ENCODE data around the gene NXT1.

NXT1 gene

DNA sequence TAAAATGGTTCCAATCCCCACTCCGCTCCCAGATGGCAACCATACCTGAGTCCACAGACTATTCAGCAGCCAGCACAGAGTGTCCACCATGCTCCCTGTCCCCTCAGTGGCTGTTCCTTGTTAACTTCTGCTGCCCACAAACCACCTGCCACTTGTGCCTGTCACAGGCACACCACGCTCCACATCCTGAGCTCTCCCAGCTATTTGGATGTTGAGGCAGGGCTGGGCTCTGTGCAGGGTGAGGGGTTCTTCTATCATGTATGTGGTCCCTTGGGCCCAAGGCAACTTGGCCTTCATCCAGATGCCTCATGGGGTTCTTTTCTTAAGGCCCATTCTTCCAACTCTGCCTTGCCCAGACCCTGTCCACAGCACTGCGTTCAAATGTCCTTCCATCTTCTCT is 34.0 kb upstream of the NXT1 start:
- no peaks in the 10 kb centered on the region for H3K36me3 Mint-ChIP-seq
- H3K4me1 Mint-ChIP-seq = no peaks in the 10 kb centered on the region
- no peak overlapping the region for H3K4me3 Mint-ChIP-seq
- H3K27ac Mint-ChIP-seq = no peak overlapping the region
- DNase-seq (ENCODE audit: low spot score in 2 of 2) = no peak
- H3K9me3 Mint-ChIP-seq = no peaks in the 10 kb centered on the region
- ATAC-seq = peak; percentile 13

DNA sequence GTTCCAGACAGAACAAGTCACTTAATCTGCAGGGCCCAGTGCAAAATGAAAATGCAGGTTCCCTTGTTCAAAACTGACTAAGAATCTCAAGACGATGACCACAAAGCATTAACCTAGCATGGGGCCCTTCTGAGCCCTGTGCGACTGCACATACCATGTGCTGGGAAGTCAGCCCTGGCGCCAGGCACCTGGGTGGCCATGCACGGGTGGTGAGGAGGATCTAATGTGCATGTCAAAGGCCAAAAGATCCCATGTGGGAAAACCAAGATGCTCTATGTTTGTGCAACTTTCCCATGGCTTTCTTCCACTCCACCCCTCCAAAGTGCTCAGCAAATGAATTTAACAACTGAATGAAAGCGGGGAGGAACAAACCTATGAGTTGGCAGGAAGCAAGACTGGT is 33.5 kb upstream of the NXT1 start:
- H3K9me3 Mint-ChIP-seq = no peaks in the 10 kb centered on the region
- H3K4me1 Mint-ChIP-seq = no peaks in the 10 kb centered on the region
- H3K4me3 Mint-ChIP-seq = no peak overlapping the region
- no peaks in the 10 kb centered on the region for H3K36me3 Mint-ChIP-seq
- DNase-seq (ENCODE audit: low spot score in 2 of 2) = no peak
- no peak overlapping the region for H3K27ac Mint-ChIP-seq
- peak; percentile 16 for ATAC-seq

DNA sequence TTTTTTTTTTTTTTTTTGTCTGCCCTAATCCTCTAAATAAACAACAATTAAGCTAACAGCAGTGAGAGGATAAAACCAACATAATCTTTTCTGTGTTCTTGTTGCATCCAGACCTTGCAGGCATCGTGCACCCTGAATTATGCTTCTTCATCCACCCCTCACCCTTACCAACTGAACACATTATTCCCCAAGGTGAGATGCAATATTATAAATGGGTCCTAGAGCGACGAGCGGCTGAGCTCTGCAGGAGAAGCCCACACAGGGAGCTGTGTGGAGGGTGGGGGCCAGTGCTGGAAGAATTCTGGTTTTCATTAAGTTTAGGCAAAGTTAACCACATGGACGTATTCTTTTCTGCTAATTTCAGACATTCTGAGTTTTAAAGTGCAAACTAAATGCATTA is 32.2 kb upstream of the NXT1 start:
- no peak overlapping the region for H3K27ac Mint-ChIP-seq
- no peak overlapping the region for H3K4me3 Mint-ChIP-seq
- H3K4me1 Mint-ChIP-seq = no peaks in the 10 kb centered on the region
- DNase-seq (ENCODE audit: low spot score in 2 of 2) = no peak
- no peak for ATAC-seq
- H3K9me3 Mint-ChIP-seq = no peaks in the 10 kb centered on the region
- H3K36me3 Mint-ChIP-seq = no peaks in the 10 kb centered on the region

GRCh38 chr20:23320317-23320716 is 30.3 kb upstream of the NXT1 start:
- Mint-ChIP-seq H3K36me3 (no peaks in the 10 kb centered on the region), H3K4me1 (no peaks in the 10 kb centered on the region), H3K27ac (no peak overlapping the region), H3K9me3 (no peaks in the 10 kb centered on the region), H3K4me3 (no peak overlapping the region)
- DNase-seq (ENCODE audit: low spot score in 2 of 2) (no peak), ATAC-seq (no peak)

DNA sequence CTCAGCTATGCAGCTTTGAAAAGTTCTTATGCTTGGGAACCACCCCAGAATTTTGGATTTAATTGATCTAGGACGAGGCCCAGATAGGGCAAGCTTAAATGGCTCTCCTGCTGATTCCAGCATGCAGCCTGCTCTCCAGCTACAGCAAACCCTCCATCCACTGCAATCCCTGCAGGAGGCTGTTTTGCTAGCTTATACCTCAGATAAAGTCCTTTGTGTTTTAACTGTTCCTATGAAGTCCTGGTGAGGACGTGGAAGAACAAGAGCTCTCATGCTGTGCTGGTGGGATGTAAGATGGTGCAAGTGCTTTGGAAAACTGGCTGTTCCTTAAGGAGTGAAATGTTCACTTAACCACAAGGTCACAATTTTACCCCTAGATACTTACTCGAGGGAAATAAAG is 25.5 kb upstream of the NXT1 start:
- no peak for ATAC-seq
- Mint-ChIP-seq H3K27ac (no peak overlapping the region), H3K4me1 (no peaks in the 10 kb centered on the region), H3K9me3 (no peaks in the 10 kb centered on the region), H3K4me3 (no peak overlapping the region), H3K36me3 (no peaks in the 10 kb centered on the region)
- no peak for DNase-seq (ENCODE audit: low spot score in 2 of 2)

DNA sequence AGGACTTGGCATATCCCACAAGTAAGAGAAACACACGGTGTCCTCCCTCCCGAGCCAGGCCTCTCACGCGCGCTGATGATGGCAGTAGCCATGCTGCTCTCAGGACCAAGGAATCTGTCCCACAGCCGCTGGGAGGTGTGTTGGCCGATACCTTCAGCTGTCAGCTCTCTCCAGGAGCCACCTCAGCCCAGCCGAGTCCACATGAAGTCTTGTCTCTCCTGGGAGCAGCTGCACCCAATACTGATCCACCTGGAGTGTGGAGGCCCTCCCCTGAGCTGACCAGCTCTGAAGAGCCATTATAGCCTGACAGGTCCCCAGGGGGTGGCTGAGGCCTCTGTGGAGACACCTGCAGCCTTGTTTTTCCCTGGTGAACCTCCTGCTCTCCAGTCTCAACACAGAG is 23.8 kb upstream of the NXT1 start:
- H3K27ac Mint-ChIP-seq = no peak overlapping the region
- ATAC-seq = no peak
- no peaks in the 10 kb centered on the region for H3K9me3 Mint-ChIP-seq
- H3K4me1 Mint-ChIP-seq = no peaks in the 10 kb centered on the region
- H3K36me3 Mint-ChIP-seq = no peaks in the 10 kb centered on the region
- DNase-seq (ENCODE audit: low spot score in 2 of 2) = no peak
- no peak overlapping the region for H3K4me3 Mint-ChIP-seq

- DNase-seq (ENCODE audit: low spot score in 2 of 2) = no peak
- Mint-ChIP-seq H3K9me3 (no peaks in the 10 kb centered on the region), H3K4me1 (no peaks in the 10 kb centered on the region), H3K4me3 (no peak overlapping the region), H3K36me3 (no peaks in the 10 kb centered on the region), H3K27ac (no peak overlapping the region)
- ATAC-seq = no peak
Observed at GRCh38 chr20:23327617-23328333, 22.8 kb upstream of the NXT1 start.

DNA sequence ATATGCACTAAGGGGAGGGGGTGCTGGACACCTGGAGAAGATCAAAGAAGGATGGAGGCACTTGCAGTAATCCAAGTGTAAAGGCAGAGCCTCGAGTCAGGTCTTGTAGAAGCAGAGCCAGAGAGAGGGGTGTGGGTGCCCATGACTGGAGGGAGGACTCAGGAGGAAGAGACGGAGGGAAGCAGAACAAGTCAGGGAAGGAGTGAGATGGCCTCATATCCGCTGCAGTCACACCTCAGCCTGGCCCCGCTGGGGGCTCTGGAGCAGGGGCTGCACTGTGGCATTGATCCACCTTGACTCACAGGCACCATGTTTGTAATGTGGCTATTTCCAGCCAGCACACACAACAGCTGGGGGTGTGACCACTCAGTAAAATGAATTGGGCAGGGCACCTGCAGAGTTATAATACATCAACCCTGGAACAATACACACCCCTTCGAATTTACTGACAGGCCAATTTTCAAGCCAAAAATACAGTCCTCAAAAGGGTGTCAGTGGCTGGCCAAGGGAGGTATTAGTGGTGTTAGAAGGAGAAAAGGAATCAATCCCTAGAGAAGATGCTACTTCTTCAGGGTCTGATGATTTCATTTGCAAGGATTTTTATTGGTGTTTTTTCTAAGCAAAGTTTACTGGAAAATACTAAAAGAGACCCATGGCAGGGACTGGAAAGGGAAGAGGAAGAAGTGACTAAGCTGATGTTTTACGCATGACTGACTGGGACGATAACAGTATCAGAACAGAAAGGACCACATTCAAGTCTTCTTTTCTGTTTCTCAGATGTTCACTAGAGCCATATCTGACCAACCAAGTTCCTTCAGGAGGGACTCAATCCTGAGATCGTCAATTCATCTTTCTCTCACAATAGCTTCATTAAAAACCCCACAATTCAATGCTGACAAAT is 18.9 kb upstream of the NXT1 start:
- H3K36me3 Mint-ChIP-seq = peaks cover 8% of the 10 kb centered on the region
- H3K27ac Mint-ChIP-seq = no peak overlapping the region
- no peak for ATAC-seq
- peaks cover 8% of the 10 kb centered on the region for H3K4me1 Mint-ChIP-seq
- no peak overlapping the region for H3K4me3 Mint-ChIP-seq
- no peaks in the 10 kb centered on the region for H3K9me3 Mint-ChIP-seq
- DNase-seq (ENCODE audit: low spot score in 2 of 2) = no peak

DNA sequence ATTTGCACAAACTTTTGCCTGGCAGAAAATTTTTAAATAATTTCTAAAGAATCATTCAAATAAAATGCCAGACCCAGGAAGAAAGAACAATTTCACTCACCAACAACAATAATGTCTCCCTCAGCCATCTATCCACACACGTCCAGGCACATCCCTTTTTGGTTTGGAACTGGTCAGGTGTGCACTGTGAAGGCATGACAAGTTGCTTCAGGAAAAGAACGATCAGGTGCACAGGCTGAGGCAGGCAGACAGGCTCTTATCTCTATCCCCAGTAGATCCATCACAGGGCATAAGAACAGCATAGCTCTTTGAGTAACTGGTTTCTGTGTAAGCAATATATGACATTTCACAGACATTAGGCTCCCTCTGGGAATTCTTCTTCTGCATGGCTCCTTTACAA is 18.1 kb upstream of the NXT1 start:
- peaks cover 8% of the 10 kb centered on the region for H3K4me1 Mint-ChIP-seq
- H3K4me3 Mint-ChIP-seq = no peak overlapping the region
- no peaks in the 10 kb centered on the region for H3K9me3 Mint-ChIP-seq
- ATAC-seq = no peak
- peaks cover 8% of the 10 kb centered on the region for H3K36me3 Mint-ChIP-seq
- no peak overlapping the region for H3K27ac Mint-ChIP-seq
- DNase-seq (ENCODE audit: low spot score in 2 of 2) = no peak

- DNase-seq (ENCODE audit: low spot score in 2 of 2) = no peak
- H3K27ac Mint-ChIP-seq = no peak overlapping the region
- peaks cover 8% of the 10 kb centered on the region for H3K36me3 Mint-ChIP-seq
- H3K9me3 Mint-ChIP-seq = no peaks in the 10 kb centered on the region
- no peak for ATAC-seq
- no peak overlapping the region for H3K4me3 Mint-ChIP-seq
- peaks cover 8% of the 10 kb centered on the region for H3K4me1 Mint-ChIP-seq
Observed at GRCh38 chr20:23334111-23334510, 16.5 kb upstream of the NXT1 start.

GRCh38 chr20:23335521-23335920 is 15.1 kb upstream of the NXT1 start:
- peaks cover 8% of the 10 kb centered on the region for H3K4me1 Mint-ChIP-seq
- H3K36me3 Mint-ChIP-seq = peaks cover 8% of the 10 kb centered on the region
- no peak for DNase-seq (ENCODE audit: low spot score in 2 of 2)
- H3K27ac Mint-ChIP-seq = no peak overlapping the region
- H3K4me3 Mint-ChIP-seq = no peak overlapping the region
- ATAC-seq = no peak
- H3K9me3 Mint-ChIP-seq = no peaks in the 10 kb centered on the region

DNA sequence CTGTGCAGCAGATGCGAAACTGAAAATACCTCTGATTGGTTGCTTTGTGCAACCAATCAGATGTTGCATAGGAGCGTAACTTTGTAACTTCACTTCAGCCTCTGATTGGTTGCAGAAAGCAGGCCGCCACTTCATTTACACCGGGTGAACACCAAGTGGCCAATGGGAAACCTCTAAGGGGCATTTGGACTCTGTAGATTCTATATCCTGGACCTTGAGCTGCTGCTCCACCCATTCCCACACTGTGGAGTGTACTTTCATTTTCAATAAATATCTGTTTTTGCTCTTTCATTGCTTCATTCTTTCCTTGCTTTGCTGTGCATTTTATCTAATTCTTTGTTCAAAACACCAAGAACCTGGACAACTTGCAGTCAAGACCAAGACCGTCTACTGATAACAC is 14.1 kb upstream of the NXT1 start:
- no peak overlapping the region for H3K4me3 Mint-ChIP-seq
- peaks cover 8% of the 10 kb centered on the region for H3K4me1 Mint-ChIP-seq
- peaks cover 8% of the 10 kb centered on the region for H3K36me3 Mint-ChIP-seq
- DNase-seq (ENCODE audit: low spot score in 2 of 2) (no peak), ATAC-seq (no peak)
- no peak overlapping the region for H3K27ac Mint-ChIP-seq
- no peaks in the 10 kb centered on the region for H3K9me3 Mint-ChIP-seq

- H3K4me1 Mint-ChIP-seq = peaks cover 8% of the 10 kb centered on the region
- no peak overlapping the region for H3K4me3 Mint-ChIP-seq
- ATAC-seq (no peak), DNase-seq (ENCODE audit: low spot score in 2 of 2) (no peak)
- H3K36me3 Mint-ChIP-seq = peaks cover 8% of the 10 kb centered on the region
- no peak overlapping the region for H3K27ac Mint-ChIP-seq
- no peaks in the 10 kb centered on the region for H3K9me3 Mint-ChIP-seq
Observed at GRCh38 chr20:23337312-23337711, 13.3 kb upstream of the NXT1 start.

DNA sequence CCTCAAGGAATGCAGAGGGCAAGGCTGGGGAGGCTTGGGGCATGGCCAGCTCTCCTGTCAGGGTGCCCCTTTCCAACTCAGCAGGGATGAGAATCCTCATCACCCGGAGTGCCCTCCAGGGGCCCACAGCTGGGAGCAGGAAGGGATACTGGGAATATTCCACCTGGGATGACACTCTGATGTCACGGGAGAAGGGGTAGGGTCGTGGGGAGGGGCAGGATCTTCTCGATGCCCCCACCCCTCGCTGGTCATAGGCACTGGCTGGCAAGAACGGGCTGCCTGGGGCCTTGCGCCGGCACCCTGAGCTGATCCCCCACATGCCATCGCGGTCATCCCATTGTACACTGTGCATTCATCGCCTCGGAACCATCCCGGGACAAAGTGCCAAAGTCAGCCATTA is 10.6 kb upstream of the NXT1 start:
- DNase-seq (ENCODE audit: low spot score in 2 of 2) = no peak
- no peak overlapping the region for H3K27ac Mint-ChIP-seq
- no peak overlapping the region for H3K4me3 Mint-ChIP-seq
- H3K36me3 Mint-ChIP-seq = no peaks in the 10 kb centered on the region
- no peaks in the 10 kb centered on the region for H3K9me3 Mint-ChIP-seq
- no peak for ATAC-seq
- no peaks in the 10 kb centered on the region for H3K4me1 Mint-ChIP-seq

GRCh38 chr20:23340524-23340923 is 10.1 kb upstream of the NXT1 start:
- no peaks in the 10 kb centered on the region for H3K36me3 Mint-ChIP-seq
- DNase-seq (ENCODE audit: low spot score in 2 of 2) (no peak), ATAC-seq (peak; percentile 44)
- no peak overlapping the region for H3K4me3 Mint-ChIP-seq
- no peak overlapping the region for H3K27ac Mint-ChIP-seq
- no peaks in the 10 kb centered on the region for H3K4me1 Mint-ChIP-seq
- no peaks in the 10 kb centered on the region for H3K9me3 Mint-ChIP-seq

DNA sequence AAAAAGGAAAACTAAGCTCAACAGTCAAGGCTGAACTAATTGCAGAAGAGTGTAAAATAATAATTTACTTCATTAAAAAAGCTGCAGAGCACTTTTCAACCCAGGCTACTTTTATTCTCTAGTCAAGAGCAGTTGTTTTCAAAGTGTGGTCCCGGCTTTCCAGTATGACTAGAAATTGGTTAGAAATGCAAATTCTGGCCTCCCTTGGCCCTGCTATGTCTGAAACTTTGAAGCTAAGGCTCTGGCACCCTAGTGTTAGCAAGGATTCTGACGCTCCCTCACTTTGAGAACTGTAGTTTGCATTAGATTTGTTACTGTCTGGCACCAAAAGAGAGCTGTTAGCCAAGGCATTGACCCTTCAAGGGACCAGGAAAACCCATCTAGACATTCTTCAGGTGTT is 9.5 kb upstream of the NXT1 start:
- ATAC-seq = no peak
- no peaks in the 10 kb centered on the region for H3K9me3 Mint-ChIP-seq
- DNase-seq (ENCODE audit: low spot score in 2 of 2) = no peak
- no peak overlapping the region for H3K4me3 Mint-ChIP-seq
- no peaks in the 10 kb centered on the region for H3K36me3 Mint-ChIP-seq
- no peak overlapping the region for H3K27ac Mint-ChIP-seq
- no peaks in the 10 kb centered on the region for H3K4me1 Mint-ChIP-seq
